K562 (cell line): ENCODE results near the gene DPEP1. TPM values are rescaled to one million over a fixed set of nuclear protein-coding genes. Genes with fewer than 3 reads are reported as not detected.

Experiments
- ATAC-seq: fragments of 200-7000 bp; cut with Tn5 transposase; 3 replicates; pipeline ENCODE4 v1.9.1; 2020; ENCODE audit warnings: moderate library complexity
- BruUV-seq: library from RNA; stranded (reverse); fragments of 400-500 nt; replicated peaks from 2 replicates; lab custom pipeline; 2021; lab: Mats Ljungman, UMichigan
- CTCF ChIA-PET: fragments of 300-600 bp; formaldehyde crosslinking; extraction: SDS; loops from one replicate; lab custom pipeline; 2021; ENCODE audit warnings: low intra/inter-chr PET ratio; lab: Yijun Ruan, JAX
- POLR2A ChIA-PET: fragments of 300-600, 350-650 bp; sonication (Branson Sonifier 250); formaldehyde crosslinking; extraction: SDS; loops from one replicate; lab custom pipeline; 2021; ENCODE audit warnings: antibody characterized with exemption, inconsistent platforms; lab: Yijun Ruan, JAX
- DNase-seq, 4 experiments: peaks; one replicate each; pipeline versions ENCODE4 v3.0.0 to v3.0.0-alpha.2; 2011 to 2018; ENCODE audit warnings: low spot score in 3 of 4, mixed read lengths in 3 of 4; ENCODE audit errors: extremely low read depth in 1 of 4
- FAIRE-seq: peaks from 2 replicates; lab custom pipeline; 2011; peaks lifted over from hg19 to GRCh38; lab: Jason Lieb, UNC
- H2AFZ ChIP-seq: 2 replicates; pipeline ENCODE4 v1.6.0; 2011; ENCODE audit warnings: low read depth, low read length, control low read depth, inconsistent platforms
- H3K27ac ChIP-seq: fragments of 200-600 bp; 3 replicates; pipeline ENCODE4 v1.8.0; 2011; ENCODE audit warnings: low read depth, mild to moderate bottlenecking, control low read depth, inconsistent platforms, low read length, moderate library complexity, mixed read lengths; ENCODE audit errors: extremely low read depth
- H3K27me3 ChIP-seq, 2 experiments: fragments of 300-600 bp in 1 of 2; 2 replicates in 1 of 2; 3 replicates in 1 of 2; pipeline versions ENCODE4 v1.6.0 to v1.8.0; 2011; ENCODE audit warnings: inconsistent platforms in 2 of 2, low read length in 2 of 2, mild to moderate bottlenecking in 1 of 2, mixed read lengths in 1 of 2, moderate library complexity in 1 of 2; ENCODE audit not compliant: control insufficient read depth in 2 of 2, insufficient read depth in 2 of 2
- H3K36me3 ChIP-seq: fragments of 300-600 bp; 3 replicates; pipeline ENCODE4 v1.8.0; 2011; ENCODE audit warnings: mild to moderate bottlenecking, low read length, inconsistent platforms; ENCODE audit not compliant: control insufficient read depth, insufficient read depth
- H3K4me1 ChIP-seq, 2 experiments: fragments of 200-600 bp in 1 of 2; replicated peaks in 1 of 2; 2 replicates in 1 of 2; 3 replicates in 1 of 2; pipeline versions ENCODE4 v1.5.1 to v1.8.0; 2011; ENCODE audit warnings: inconsistent platforms in 2 of 2, low read length in 2 of 2, mild to moderate bottlenecking in 1 of 2, mixed read lengths in 1 of 2, moderate library complexity in 1 of 2; ENCODE audit not compliant: control insufficient read depth in 2 of 2, insufficient read depth in 2 of 2
- H3K4me2 ChIP-seq: 2 replicates; pipeline ENCODE4 v1.6.1; 2011; ENCODE audit warnings: low read length, control low read depth, inconsistent platforms, mixed read lengths; ENCODE audit not compliant: insufficient read depth
- H3K4me3 ChIP-seq: fragments of 200-600 bp; sonication (generic), shearing (Covaris generic); 2 replicates; pipeline ENCODE4 v1.5.1; 2016; ENCODE audit warnings: control low read depth, inconsistent platforms
- H3K79me2 ChIP-seq: fragments of 200-600 bp; 3 replicates; pipeline ENCODE4 v1.8.0; 2011; ENCODE audit warnings: low read length, inconsistent platforms; ENCODE audit not compliant: control insufficient read depth, insufficient read depth
- H3K9ac ChIP-seq, 2 experiments: 2 replicates each; pipeline versions ENCODE4 v1.6.0 to v1.6.1; 2011; ENCODE audit warnings: low read depth in 2 of 2, low read length in 2 of 2, control low read depth in 1 of 2, inconsistent platforms in 1 of 2, mild to moderate bottlenecking in 1 of 2, mixed read lengths in 1 of 2; ENCODE audit not compliant: insufficient read depth in 1 of 2
- H3K9me1 ChIP-seq: one replicate; pipeline ENCODE4 v1.6.0; 2011; ENCODE audit warnings: inconsistent platforms, mild to moderate bottlenecking, low read length, moderate library complexity; ENCODE audit not compliant: control insufficient read depth, insufficient read depth
- H3K9me3 ChIP-seq: replicated peaks from 2 replicates; pipeline ENCODE4 v1.5.1; 2011; ENCODE audit warnings: low read depth, low read length, inconsistent platforms; ENCODE audit not compliant: control insufficient read depth, insufficient read depth
- H4K20me1 ChIP-seq: replicated peaks from 2 replicates; pipeline ENCODE4 v1.6.1; 2011; ENCODE audit warnings: low read length, inconsistent platforms, mixed read lengths; ENCODE audit not compliant: control insufficient read depth, insufficient read depth
- CHCHD3 ChIP-seq: fragments of 250-450 bp; sonication (Bioruptor Pico); IDR thresholded peaks from 2 replicates; pipeline ENCODE4 v2.1.2; 2022; ENCODE audit warnings: mild to moderate bottlenecking
- EHMT2 ChIP-seq: fragments of 450-650 bp; IDR thresholded peaks from 2 replicates; pipeline ENCODE4 v1.6.1; 2018; ENCODE audit warnings: antibody characterized with exemption
- ETV6 ChIP-seq, 3 experiments: fragments of 150-350 bp in 1 of 3; sonication (generic) in 1 of 3; formaldehyde crosslinking in 1 of 3; IDR thresholded peaks; 2 replicates each; pipeline versions ENCODE4 v1.6.1 to v1.8.0; 2014 to 2022; ENCODE audit warnings: borderline replicate concordance in 2 of 3, low read depth in 2 of 3, antibody characterized with exemption in 1 of 3, low read length in 1 of 3, mild to moderate bottlenecking in 1 of 3, missing genetic modification reagents in 1 of 3
- FOXA1 ChIP-seq: fragments of 450-650 bp; IDR thresholded peaks from 2 replicates; pipeline ENCODE4 v1.6.1; 2016; ENCODE audit warnings: mild to moderate bottlenecking, borderline replicate concordance
- SAFB ChIP-seq: fragments of 200-400 bp; formaldehyde crosslinking; IDR thresholded peaks from 2 replicates; pipeline ENCODE4 v1.6.1; 2017; ENCODE audit warnings: low read depth, low read length, borderline replicate concordance
- SPI1 ChIP-seq: IDR thresholded peaks from 2 replicates; pipeline ENCODE4 v1.6.1; 2011; ENCODE audit warnings: low read depth, low read length, control low read depth, borderline replicate concordance
- ZBTB33 ChIP-seq: sonication (generic); formaldehyde crosslinking; IDR thresholded peaks from 2 replicates; pipeline ENCODE4 v1.8.1; 2023; ENCODE audit warnings: mild to moderate bottlenecking, missing genetic modification reagents
- WGBS: fragments of 100-300 bp; shearing (Covaris generic); methylation state at CpG from one replicate; pipeline ENCODE4 v1.1.6; 2016; ENCODE audit warnings: low coverage, mixed read lengths; ENCODE audit not compliant: insufficient coverage; ENCODE audit errors: missing lambda C conversion rate; 5-methylcytosine and 5-hydroxymethylcytosine counted together
- in situ Hi-C: fragments of 300-500 bp; cut with MboI; formaldehyde crosslinking; loops from 4 replicates; pipeline ENCODE4 v1.15.0; 2018; ENCODE audit warnings: inconsistent platforms, mixed read lengths
- intact Hi-C: fragments of 100-400 bp; cut with micrococcal nuclease; formaldehyde crosslinking; loops from 2 replicates; pipeline ENCODE4 v1.14.2; 2022
- polyA plus RNA-seq, 8 experiments: library from polyadenylated mRNA; depleted of rRNA in 4 of 8; stranded (reverse) in 5 of 8; unstranded in 3 of 8; fragments of >200 nt; fragmentation: Nextera tagmentation in 2 of 8; fragmentation: Illumina TruSeq in 1 of 8; extraction: Ambion mirVana in 2 of 8; extraction: Trizol in 1 of 8; gene quantifications; 2 replicates each; pipeline versions ENCODE4 v1.2.1 to v1.2.3, GENCODE V29; 2011 to 2014; ENCODE audit warnings: inconsistent platforms in 1 of 8, missing spikeins in 1 of 8
- total RNA-seq, 7 experiments: library from RNA; depleted of rRNA in 6 of 7; stranded (reverse); fragments of >200 nt in 6 of 7; fragmentation: Illumina TruSeq in 2 of 7; extraction: Trizol in 2 of 7; gene quantifications; 2 replicates each; pipeline versions ENCODE4 v1.2.1 to v1.2.3, GENCODE V29; 2011 to 2021; ENCODE audit warnings: low replicate concordance in 1 of 7
- TF ChIP-seq, protein P1 (sequence below), 3 experiments: IDR thresholded peaks in 2 of 3; conservative IDR thresholded peaks in 1 of 3; 2 replicates each; pipeline ENCODE4 v1.5.1; 2011 to 2012; ENCODE audit warnings: low read length in 3 of 3, mild to moderate bottlenecking in 3 of 3, control low read depth in 2 of 3, improper control_type of control experiment in 1 of 3, inconsistent platforms in 1 of 3, low read depth in 1 of 3, mixed read lengths in 1 of 3, moderate library complexity in 1 of 3; ENCODE audit not compliant: insufficient read depth in 2 of 3
- TF ChIP-seq, protein P2 (sequence below): sonication (generic); formaldehyde crosslinking; IDR thresholded peaks from 2 replicates; pipeline ENCODE4 v1.8.0; 2022; ENCODE audit warnings: mild to moderate bottlenecking, missing genetic modification reagents, borderline replicate concordance
- TF ChIP-seq, protein P3 (sequence below), 2 experiments: fragments of 450-650 bp; IDR thresholded peaks; 2 replicates each; pipeline ENCODE4 v1.6.1; 2016

The DPEP1 gene
- total and polyA plus RNA-seq, 9 of the 15 experiments (the other 6 are each of a cell fraction or from before 2014, with no cell fraction given), result 0.14 to 0.31 (median 0.20) TPM; not detected in 6

DNA sequence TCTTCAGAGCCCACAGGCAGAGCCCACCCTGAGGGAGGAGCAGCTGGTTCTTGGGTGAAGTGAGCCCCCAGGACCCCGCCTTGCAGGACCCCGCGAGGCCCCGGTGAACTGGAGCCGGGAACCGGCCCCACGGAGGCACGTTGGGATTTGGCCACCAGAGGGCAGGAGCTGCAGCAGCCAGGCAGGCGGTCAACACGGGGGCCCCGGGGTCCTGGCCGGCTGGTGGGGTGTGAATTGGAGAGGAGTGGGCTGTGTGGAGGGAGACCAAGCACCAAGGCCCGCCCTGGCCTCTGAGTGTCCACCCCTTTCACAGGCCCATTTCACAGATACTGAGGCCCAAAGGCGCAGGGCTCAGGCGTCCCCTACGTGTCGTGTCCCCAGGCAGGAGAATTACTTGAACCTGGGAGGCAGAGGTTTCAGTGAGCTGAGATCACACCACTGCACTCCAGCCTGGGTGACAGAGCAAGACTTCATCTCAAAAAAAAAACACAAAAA is 2.2 kb downstream of the DPEP1 start (continued):
- TF ChIP-seq, protein P1, sequence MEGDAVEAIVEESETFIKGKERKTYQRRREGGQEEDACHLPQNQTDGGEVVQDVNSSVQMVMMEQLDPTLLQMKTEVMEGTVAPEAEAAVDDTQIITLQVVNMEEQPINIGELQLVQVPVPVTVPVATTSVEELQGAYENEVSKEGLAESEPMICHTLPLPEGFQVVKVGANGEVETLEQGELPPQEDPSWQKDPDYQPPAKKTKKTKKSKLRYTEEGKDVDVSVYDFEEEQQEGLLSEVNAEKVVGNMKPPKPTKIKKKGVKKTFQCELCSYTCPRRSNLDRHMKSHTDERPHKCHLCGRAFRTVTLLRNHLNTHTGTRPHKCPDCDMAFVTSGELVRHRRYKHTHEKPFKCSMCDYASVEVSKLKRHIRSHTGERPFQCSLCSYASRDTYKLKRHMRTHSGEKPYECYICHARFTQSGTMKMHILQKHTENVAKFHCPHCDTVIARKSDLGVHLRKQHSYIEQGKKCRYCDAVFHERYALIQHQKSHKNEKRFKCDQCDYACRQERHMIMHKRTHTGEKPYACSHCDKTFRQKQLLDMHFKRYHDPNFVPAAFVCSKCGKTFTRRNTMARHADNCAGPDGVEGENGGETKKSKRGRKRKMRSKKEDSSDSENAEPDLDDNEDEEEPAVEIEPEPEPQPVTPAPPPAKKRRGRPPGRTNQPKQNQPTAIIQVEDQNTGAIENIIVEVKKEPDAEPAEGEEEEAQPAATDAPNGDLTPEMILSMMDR (IDR thresholded peaks at IDR 0.05 in 2 of 3, conservative IDR thresholded peaks at IDR 0.05 in 1 of 3; ENCODE audit: insufficient read depth in 2 of 3, low read depth in 1 of 3, low read length in 3 of 3), result peak; percentile 55 to 72 (median 71)
- 0 out of 2 replicates have a peak, but pooled peaks have one; percentile 26 for TF ChIP-seq SAFB
- TF ChIP-seq FOXA1, result no peak
- TF ChIP-seq, protein P2, sequence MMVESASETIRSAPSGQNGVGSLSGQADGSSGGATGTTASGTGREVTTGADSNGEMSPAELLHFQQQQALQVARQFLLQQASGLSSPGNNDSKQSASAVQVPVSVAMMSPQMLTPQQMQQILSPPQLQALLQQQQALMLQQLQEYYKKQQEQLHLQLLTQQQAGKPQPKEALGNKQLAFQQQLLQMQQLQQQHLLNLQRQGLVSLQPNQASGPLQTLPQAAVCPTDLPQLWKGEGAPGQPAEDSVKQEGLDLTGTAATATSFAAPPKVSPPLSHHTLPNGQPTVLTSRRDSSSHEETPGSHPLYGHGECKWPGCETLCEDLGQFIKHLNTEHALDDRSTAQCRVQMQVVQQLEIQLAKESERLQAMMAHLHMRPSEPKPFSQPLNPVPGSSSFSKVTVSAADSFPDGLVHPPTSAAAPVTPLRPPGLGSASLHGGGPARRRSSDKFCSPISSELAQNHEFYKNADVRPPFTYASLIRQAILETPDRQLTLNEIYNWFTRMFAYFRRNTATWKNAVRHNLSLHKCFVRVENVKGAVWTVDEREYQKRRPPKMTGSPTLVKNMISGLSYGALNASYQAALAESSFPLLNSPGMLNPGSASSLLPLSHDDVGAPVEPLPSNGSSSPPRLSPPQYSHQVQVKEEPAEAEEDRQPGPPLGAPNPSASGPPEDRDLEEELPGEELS (CRISPR knock-in tag), result no peak

GRCh38 chr16:89616623-89617022 is 3.2 kb downstream of the DPEP1 start:
- Histone ChIP-seq H3K4me2 (no peak overlapping the region), H3K9me3 (no peaks in the 10 kb centered on the region), H3K79me2 (no peaks in the 10 kb centered on the region), H3K27ac (no peak overlapping the region), H3K4me1 (peaks cover 0 to 57% of the 10 kb centered on the region in 2 experiments; a peak in 3 of 5 replicates), H4K20me1 (no peaks in the 10 kb centered on the region), H3K27me3 (peaks cover 4 to 17% of the 10 kb centered on the region in 2 experiments; a peak in 4 of 5 replicates), H3K36me3 (no peaks in the 10 kb centered on the region), H3K4me3 (no peak overlapping the region), H2AFZ (peak overlapping the region; percentile 33; the same call in 1 of the 2 replicates), H3K9me1 (no peaks in the 10 kb centered on the region), H3K9ac (peak overlapping the region in 1 of 2 experiments; percentile 26; a peak in 1 of 4 replicates)
- POLR2A ChIA-PET, result interaction anchor here (0.6 to 1.1 kb wide), 2 partner anchors 43 to 171 kb away, joined by 3 to 4 read pairs; no protein-coding TSS in a partner anchor
- WGBS, result 79% methylated on average over 14 of the region's 20 CpGs
- in situ Hi-C loops, result no loop called here
- CTCF ChIA-PET, result no interaction called here
- FAIRE-seq (no peak), DNase-seq (no peak), ATAC-seq (no peak)
- intact Hi-C loops, result no loop called here
- no TSS peak for BruUV-seq
- peak; percentile 28; the same call in 1 of the 2 replicates for TF ChIP-seq SPI1
- no peak for TF ChIP-seq CHCHD3
- TF ChIP-seq EHMT2, result peak; percentile 32; the same call in 1 of the 2 replicates
- peak; percentile 68 for TF ChIP-seq ZBTB33 (CRISPR knock-in tag)
- TF ChIP-seq, protein P3, sequence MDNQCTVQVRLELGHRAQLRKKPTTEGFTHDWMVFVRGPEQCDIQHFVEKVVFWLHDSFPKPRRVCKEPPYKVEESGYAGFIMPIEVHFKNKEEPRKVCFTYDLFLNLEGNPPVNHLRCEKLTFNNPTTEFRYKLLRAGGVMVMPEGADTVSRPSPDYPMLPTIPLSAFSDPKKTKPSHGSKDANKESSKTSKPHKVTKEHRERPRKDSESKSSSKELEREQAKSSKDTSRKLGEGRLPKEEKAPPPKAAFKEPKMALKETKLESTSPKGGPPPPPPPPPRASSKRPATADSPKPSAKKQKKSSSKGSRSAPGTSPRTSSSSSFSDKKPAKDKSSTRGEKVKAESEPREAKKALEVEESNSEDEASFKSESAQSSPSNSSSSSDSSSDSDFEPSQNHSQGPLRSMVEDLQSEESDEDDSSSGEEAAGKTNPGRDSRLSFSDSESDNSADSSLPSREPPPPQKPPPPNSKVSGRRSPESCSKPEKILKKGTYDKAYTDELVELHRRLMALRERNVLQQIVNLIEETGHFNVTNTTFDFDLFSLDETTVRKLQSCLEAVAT (IDR thresholded peaks at IDR 0.05), result peak in 1 of 2 experiments; percentile 80; a peak in 2 of 4 replicates
- TF ChIP-seq ETV6 (IDR thresholded peaks at IDR 0.05; ENCODE audit: borderline replicate concordance in 1 of 2, low read depth in 2 of 2, low read length in 1 of 2), result peak; percentile 94 to 97
- no peak for TF ChIP-seq ETV6 (CRISPR knock-in tag; IDR thresholded peaks at IDR 0.05; ENCODE audit: borderline replicate concordance)
